Psoas muscle (tissue), 8 donors: ENCODE measurements around the gene MTF1. TPM values are rescaled to one million over a fixed set of nuclear protein-coding genes. Genes with fewer than 3 reads are reported as not detected.

Source experiments
- ATAC-seq, 4 donors: fragments of 200-7000 bp; cut with Tn5 transposase; one replicate each; pipeline ENCODE4 v1.9.1; 2020; ENCODE audit warnings: moderate library complexity in 3 of 4, mild to moderate bottlenecking in 2 of 4
- DNase-seq, 2 donors: peaks; one replicate each; pipeline ENCODE4 v3.0.0-alpha.2; 2020
- H3K27ac ChIP-seq: fragments of 200-600 bp; one replicate; pipeline ENCODE4 v1.8.0; 2022
- H3K27me3 ChIP-seq, 3 donors: fragments of 200-600 bp in 1 of 3; one replicate each; pipeline versions ENCODE4 v1.6.1 to v1.8.0; 2013 to 2022; ENCODE audit warnings: low read length in 2 of 3, mild to moderate bottlenecking in 2 of 3, moderate library complexity in 1 of 3; ENCODE audit not compliant: insufficient read depth in 3 of 3
- H3K36me3 ChIP-seq, 2 donors: fragments of 200-600 bp in 1 of 2; one replicate each; pipeline versions ENCODE4 v1.6.1 to v1.8.0; 2013 to 2022; ENCODE audit warnings: low read depth in 1 of 2, mild to moderate bottlenecking in 1 of 2, moderate library complexity in 1 of 2; ENCODE audit not compliant: insufficient read depth in 1 of 2
- H3K4me1 ChIP-seq: fragments of 200-600 bp; one replicate; pipeline ENCODE4 v1.8.0; 2022
- H3K4me3 ChIP-seq: fragments of 200-600 bp; one replicate; pipeline ENCODE4 v1.8.0; 2022; ENCODE audit warnings: mild to moderate bottlenecking
- H3K9me3 ChIP-seq: fragments of 200-600 bp; one replicate; pipeline ENCODE4 v1.8.0; 2022
- CTCF ChIP-seq: fragments of 200-600 bp; IDR thresholded peaks from one replicate; pipeline ENCODE4 v1.8.0; 2022; ENCODE audit warnings: antibody characterized with exemption
- WGBS, 3 donors: extraction: QIAGEN DNeasy Blood & Tissue Kit; methylation state at CpG; one replicate each; pipeline versions ENCODE4 v1.1.6 to v1.1.7; 2013; 5-methylcytosine and 5-hydroxymethylcytosine counted together
- intact Hi-C, 2 donors: fragments of 100-400 bp; cut with DNase I; formaldehyde crosslinking; loops; one replicate each; pipeline versions ENCODE4 v1.11.0 to v1.14.2; 2022
- polyA plus RNA-seq, 3 donors: library from polyadenylated mRNA; stranded (reverse); fragments of 200-250 nt; gene quantifications; one replicate each; pipeline ENCODE4 v1.2.3, GENCODE V29; 2013
- total RNA-seq, 4 donors: library from RNA; stranded (reverse); fragmentation: NEBNext Ultra II Directional in 2 of 4; extraction: Animal tissue kit (Norgen Biotek cat#: 25700) in 2 of 4; gene quantifications; one replicate each; pipeline versions ENCODE4 v1.2.1 to v1.2.4, GENCODE V29; 2021 to 2023
- donor health status: healthy with polysubstance abuse.
- donor health status: DM: no; HTN: no; CAD: no; lungs with moderate emphysema.
- donor health status: Bipolar disorder and iron deficiency.
- donor health status: healthy.
- donor health status: DM: yes; HTN: yes; CAD: no.
- donor health status: DM: no; HTN: no; CAD: no.
- donor health status: DM: no; HTN: no; CAD: no.
- donor health status: DM: yes; HTN: yes; CAD: no.

The MTF1 gene
- total and polyA plus RNA-seq, 7 donors = 3.1 to 20.2 (median 13.3) TPM

GRCh38 chr1:37807555-37808368, 51.6 kb downstream of the MTF1 start, which contains the start of the genes C1orf122 and YRDC:
Gene C1orf122 (plus strand): TSS chr1:37807790. CDS start chr1:37808405, 615 bp downstream.
Gene YRDC (minus strand): TSS chr1:37808208. CDS start chr1:37808180, 28 bp downstream.
- peak; percentile 95 to 96 (median 95) for ATAC-seq
- intact Hi-C loops = loop anchor here (2.0 to 10.0 kb wide), 4 partner anchors 51 to 213 kb away; partner anchors contain the start of genes CDCA8 (in 2 of the 2), GNL2 (in 1 of the 2) and MTF1 (in 1 of the 2)
- peaks cover 5 to 50% of the 10 kb centered on the region in 2 donors for H3K36me3 ChIP-seq
- H3K4me3 ChIP-seq = peak within 1 kb of the TSS; percentile 88
- no peak for TF ChIP-seq CTCF
- H3K9me3 ChIP-seq = no peaks in the 10 kb centered on the region
- H3K27me3 ChIP-seq = no peaks in the 10 kb centered on the region
- WGBS, 3 donors = 0% methylated on average over 48 to 95 of the region's 95 CpGs
- DNase-seq = peak; percentile 95 to 97
- H3K27ac ChIP-seq = peak within 1 kb of the TSS; percentile 93
- peaks cover 19% of the 10 kb centered on the region for H3K4me1 ChIP-seq

- ATAC-seq (no peak), DNase-seq (no peak)
- peaks cover 5 to 56% of the 10 kb centered on the region in 2 donors for H3K36me3 ChIP-seq
- no peak for TF ChIP-seq CTCF
- peak overlapping the region; percentile 93 for H3K27ac ChIP-seq
- no peaks in the 10 kb centered on the region for H3K9me3 ChIP-seq
- H3K4me3 ChIP-seq = peak overlapping the region; percentile 88
- intact Hi-C loops = loop anchor here (5.0 to 10.0 kb wide), 3 partner anchors 112 to 212 kb away; partner anchors contain the start of genes CDCA8 (in 2 of the 2) and GNL2 (in 1 of the 2)
- peaks cover 19% of the 10 kb centered on the region for H3K4me1 ChIP-seq
- no peaks in the 10 kb centered on the region for H3K27me3 ChIP-seq
- WGBS, 3 donors = 7 to 9% (median 8%) methylated on average over 9 of the region's 9 CpGs
Observed at GRCh38 chr1:37807220-37807554, 52.2 kb downstream of the MTF1 start.

- H3K4me1 ChIP-seq = peaks cover 8% of the 10 kb centered on the region
- intact Hi-C loops = loop anchor here in 1 of 2 donors (10.0 kb wide), 2 partner anchors 108 to 208 kb away; partner anchors contain the start of genes CDCA8 and GNL2
- H3K9me3 ChIP-seq = no peaks in the 10 kb centered on the region
- TF ChIP-seq CTCF = no peak
- WGBS, 3 donors = 86 to 93% (median 88%) methylated on average over 1 of the region's 1 CpG
- peaks cover 5 to 79% of the 10 kb centered on the region in 2 donors for H3K36me3 ChIP-seq
- ATAC-seq = no peak
- no peak overlapping the region for H3K4me3 ChIP-seq
- H3K27ac ChIP-seq = no peak overlapping the region
- no peak for DNase-seq
- H3K27me3 ChIP-seq = no peaks in the 10 kb centered on the region
Observed at GRCh38 chr1:37802439-37802838, 57.0 kb downstream of the MTF1 start.

- no peak overlapping the region for H3K4me3 ChIP-seq
- H3K36me3 ChIP-seq = peaks cover 0 to 44% of the 10 kb centered on the region in 2 donors
- no peaks in the 10 kb centered on the region for H3K9me3 ChIP-seq
- WGBS, 3 donors = 92 to 94% (median 93%) methylated on average over 3 of the region's 3 CpGs
- intact Hi-C loops = no loop called here
- peaks cover 16% of the 10 kb centered on the region for H3K4me1 ChIP-seq
- no peak for TF ChIP-seq CTCF
- DNase-seq (no peak), ATAC-seq (no peak)
- no peaks in the 10 kb centered on the region for H3K27me3 ChIP-seq
- no peak overlapping the region for H3K27ac ChIP-seq
Observed at GRCh38 chr1:37797750-37798345, 61.5 kb downstream of the MTF1 start.
